ENCODE results near the gene C10orf90. TPM values are rescaled to one million over a fixed set of nuclear protein-coding genes. Genes with fewer than 3 reads are reported as not detected.

C10orf90 gene
- total RNA-seq, 4 donors from 2014 or later, result not detected

- 77 to 81% methylated on average over 2 of the region's 2 CpGs for WGBS, 2 donors
- Histone ChIP-seq H3K27ac (no peak overlapping the region), H3K36me3 (no peaks in the 10 kb centered on the region), H3K9me3 (peaks cover 0 to 15% (median 0%) of the 10 kb centered on the region in 4 donors), H3K27me3 (no peaks in the 10 kb centered on the region), H3K4me1 (no peaks in the 10 kb centered on the region), H3K4me3 (no peak overlapping the region)
- no peak for DNase-seq (ENCODE audit: low spot score in 2 of 2)
- TF ChIP-seq CTCF (IDR thresholded peaks at IDR 0.05) (no peak), POLR2A (IDR thresholded peaks at IDR 0.05) (no peak), EP300 (IDR thresholded peaks at IDR 0.05) (no peak)
Measured at GRCh38 chr10:126438407-126438783, 232.1 kb downstream of the C10orf90 start.

- Histone ChIP-seq H3K27ac (no peak overlapping the region), H3K4me1 (no peaks in the 10 kb centered on the region)
Measured at GRCh38 chr10:126437635-126438406, 232.7 kb downstream of the C10orf90 start.

GRCh38 chr10:126434235-126434634 lies 236.3 kb downstream of the C10orf90 start:
- no peak overlapping the region for H3K27ac ChIP-seq
- no peaks in the 10 kb centered on the region for H3K27me3 ChIP-seq
- no peak for TF ChIP-seq EP300 (IDR thresholded peaks at IDR 0.05)
- TF ChIP-seq CTCF (IDR thresholded peaks at IDR 0.05), result no peak
- TF ChIP-seq POLR2A (IDR thresholded peaks at IDR 0.05), result no peak
- H3K4me1 ChIP-seq, result no peaks in the 10 kb centered on the region
- DNase-seq (ENCODE audit: low spot score in 2 of 2), result no peak
- peaks cover 0 to 9% (median 0%) of the 10 kb centered on the region in 4 donors for H3K9me3 ChIP-seq
- WGBS, 2 donors, result 76 to 84% methylated on average over 5 of the region's 5 CpGs
- H3K36me3 ChIP-seq, result no peaks in the 10 kb centered on the region
- no peak overlapping the region for H3K4me3 ChIP-seq

More at GRCh38 chr10:126437635-126438406, 232.7 kb downstream of the C10orf90 start:
- peaks cover 0 to 15% (median 0%) of the 10 kb centered on the region in 4 donors for H3K9me3 ChIP-seq
- 67 to 78% methylated on average over 2 of the region's 2 CpGs for WGBS, 2 donors
- no peak overlapping the region for H3K4me3 ChIP-seq
- H3K36me3 ChIP-seq, result no peaks in the 10 kb centered on the region
- no peaks in the 10 kb centered on the region for H3K27me3 ChIP-seq
- no peak for DNase-seq (ENCODE audit: low spot score in 2 of 2)
- no peak for TF ChIP-seq CTCF (IDR thresholded peaks at IDR 0.05)
- no peak for TF ChIP-seq POLR2A (IDR thresholded peaks at IDR 0.05)
- TF ChIP-seq EP300 (IDR thresholded peaks at IDR 0.05), result no peak

- TF ChIP-seq CTCF (IDR thresholded peaks at IDR 0.05) (no peak), EP300 (IDR thresholded peaks at IDR 0.05) (no peak), POLR2A (IDR thresholded peaks at IDR 0.05) (no peak)
- no peak overlapping the region for H3K27ac ChIP-seq
- no peaks in the 10 kb centered on the region for H3K9me3 ChIP-seq
- H3K4me1 ChIP-seq, result no peaks in the 10 kb centered on the region
- no peaks in the 10 kb centered on the region for H3K36me3 ChIP-seq
- WGBS, 2 donors, result 76 to 80% methylated on average over 5 of the region's 5 CpGs
- no peak overlapping the region for H3K4me3 ChIP-seq
- no peak for DNase-seq (ENCODE audit: low spot score in 2 of 2)
- no peaks in the 10 kb centered on the region for H3K27me3 ChIP-seq
Measured at GRCh38 chr10:126433351-126433750, 237.1 kb downstream of the C10orf90 start.

GRCh38 chr10:126432507-126432906 lies 238.0 kb downstream of the C10orf90 start:
- 83 to 90% methylated on average over 7 of the region's 7 CpGs for WGBS, 2 donors
- H3K27me3 ChIP-seq, result no peaks in the 10 kb centered on the region
- no peaks in the 10 kb centered on the region for H3K9me3 ChIP-seq
- H3K4me3 ChIP-seq, result no peak overlapping the region
- no peaks in the 10 kb centered on the region for H3K36me3 ChIP-seq
- TF ChIP-seq EP300 (IDR thresholded peaks at IDR 0.05) (no peak), CTCF (IDR thresholded peaks at IDR 0.05) (no peak), POLR2A (IDR thresholded peaks at IDR 0.05) (no peak)
- H3K27ac ChIP-seq, result no peak overlapping the region
- no peak for DNase-seq (ENCODE audit: low spot score in 2 of 2)
- no peaks in the 10 kb centered on the region for H3K4me1 ChIP-seq
